HS-27A (cell line): ENCODE data around the gene ALDOC.

Experiments
- DNase-seq: peaks from one replicate; pipeline ENCODE4 v3.0.0-alpha.2; 2012; ENCODE audit warnings: low read depth, missing footprints

Gene ALDOC

GRCh38 chr17:28552176-28552999 is 24.3 kb downstream of the ALDOC start, which contains the start of gene UNC119:
TSS of gene UNC119 (minus strand) at chr17:28552624. CDS start at chr17:28552557, 67 bp downstream.
- no peak for DNase-seq

GRCh38 chr17:28551421-28552175 is 25.1 kb downstream of the ALDOC start:
- DNase-seq = no peak

GRCh38 chr17:28550858-28551257 is 25.8 kb downstream of the ALDOC start:
- no peak for DNase-seq

- no peak for DNase-seq
These were observed 27.2 kb downstream of the ALDOC start for GRCh38 chr17:28549236-28550132.

- no peak for DNase-seq
These were observed 28.1 kb downstream of the ALDOC start for GRCh38 chr17:28548417-28549130.

GRCh38 chr17:28547623-28548416 is 28.9 kb downstream of the ALDOC start:
- peak; percentile 26 for DNase-seq

- DNase-seq = no peak
These were observed 29.5 kb downstream of the ALDOC start for GRCh38 chr17:28547096-28547622.

- no peak for DNase-seq
These were observed 30.8 kb downstream of the ALDOC start for GRCh38 chr17:28545787-28546415.

GRCh38 chr17:28545141-28545503 is 31.6 kb downstream of the ALDOC start:
- no peak for DNase-seq

GRCh38 chr17:28544402-28545140 is 32.1 kb downstream of the ALDOC start:
- DNase-seq = no peak

GRCh38 chr17:28541439-28541838 is 35.3 kb downstream of the ALDOC start:
- DNase-seq = no peak

- no peak for DNase-seq
These were observed 36.5 kb downstream of the ALDOC start for GRCh38 chr17:28540231-28540630.

- no peak for DNase-seq
These were observed 38.3 kb downstream of the ALDOC start for GRCh38 chr17:28538296-28538895.

- no peak for DNase-seq
These were observed 39.5 kb downstream of the ALDOC start for GRCh38 chr17:28537219-28537610.

GRCh38 chr17:28536532-28537218 is 40.0 kb downstream of the ALDOC start:
- DNase-seq = no peak

- DNase-seq = no peak
These were observed 41.8 kb downstream of the ALDOC start for GRCh38 chr17:28534740-28535375.

- no peak for DNase-seq
These were observed 43.4 kb downstream of the ALDOC start for GRCh38 chr17:28533091-28533807.
